Skin of body (tissue), 2 donors: ENCODE measurements around the gene IGF2BP3. TPM values are rescaled to one million over a fixed set of nuclear protein-coding genes. Genes with fewer than 3 reads are reported as not detected.
A peak's percentile ranks its signal among the peaks of the same experiment; 100 is the strongest.
"Not testable (repeated sequence)": the region's sequence is repeated elsewhere in the genome, so short reads cannot be mapped to it uniquely, and the experiment has no call there.

ENCODE experiments used
- DNase-seq: peaks from one replicate; lab custom pipeline; 2025; lab: John Stamatoyannopoulos, UW
- total RNA-seq: library from RNA; depleted of rRNA; stranded (reverse); fragments of >200 nt; gene quantifications from one replicate; pipeline ENCODE4 v1.2.3, GENCODE V29; 2014

The IGF2BP3 gene
- total RNA-seq, 1 donor from 2014 or later: 44.8 TPM

DNA sequence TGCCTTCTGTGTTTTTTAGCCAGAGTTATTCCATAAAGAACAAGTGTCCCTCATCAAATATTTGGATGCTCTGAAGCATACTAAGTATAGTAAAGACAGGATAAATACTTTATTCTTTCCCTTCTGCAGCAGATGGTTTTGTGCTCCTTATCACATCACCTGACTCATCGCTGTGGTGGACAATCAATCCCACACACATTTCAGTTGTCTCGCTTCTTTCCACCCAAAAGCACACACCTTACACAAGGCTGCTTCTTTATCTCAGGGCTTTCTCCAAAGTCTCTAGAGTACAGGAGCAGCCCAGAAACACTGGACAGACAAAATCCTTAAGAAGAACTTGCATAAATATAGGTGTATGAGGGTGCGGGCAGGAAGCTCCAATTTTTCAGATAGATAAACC, 43.4 kb downstream of the IGF2BP3 start:
- no peak for DNase-seq

DNA sequence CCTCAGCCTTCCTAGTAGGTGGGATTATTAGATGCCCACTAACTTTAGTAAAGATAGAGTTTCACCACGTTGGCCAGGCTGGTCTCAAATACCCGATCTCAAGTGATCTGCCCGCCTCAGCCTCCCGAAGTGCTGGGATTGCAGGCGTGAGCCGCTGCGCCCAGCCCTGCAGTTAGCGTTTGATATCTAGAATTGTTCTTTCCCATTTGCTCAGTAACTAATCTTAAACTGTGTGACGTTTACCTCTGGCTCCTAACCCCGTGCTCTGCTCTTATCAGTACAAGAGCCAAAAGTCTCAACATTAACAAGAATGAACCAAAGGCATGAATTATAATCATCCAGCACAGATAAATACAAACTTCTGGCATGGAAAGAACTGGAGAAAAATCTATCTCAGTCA, 47.4 kb downstream of the IGF2BP3 start:
- DNase-seq: no peak

DNA sequence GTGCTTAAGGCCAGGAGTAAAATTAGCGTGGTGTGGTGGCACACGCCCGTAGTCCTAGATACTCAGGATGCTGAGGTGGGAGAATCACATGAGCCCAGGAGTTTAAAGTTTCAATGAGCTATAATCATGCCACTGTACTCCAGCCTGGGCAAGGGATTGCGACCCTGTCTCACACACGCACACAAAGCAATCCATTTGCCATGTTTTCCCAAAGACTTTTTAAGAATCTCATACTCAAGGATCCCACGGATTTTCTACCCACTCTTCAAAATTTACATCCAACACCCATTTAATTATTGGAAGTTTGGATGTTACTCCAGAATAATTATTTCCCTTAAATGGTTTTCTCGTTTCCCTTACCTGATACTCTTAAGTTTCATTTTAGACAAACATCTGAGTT, 47.9 kb downstream of the IGF2BP3 start:
- no peak for DNase-seq

- DNase-seq: no peak
Observed at GRCh38 chr7:23419845-23420244, 50.4 kb downstream of the IGF2BP3 start.

- no peak for DNase-seq
Observed at GRCh38 chr7:23419160-23419559, 51.1 kb downstream of the IGF2BP3 start.

GRCh38 chr7:23418046-23418445, 52.2 kb downstream of the IGF2BP3 start:
- DNase-seq: peak; percentile 54

GRCh38 chr7:23415198-23415597, 55.1 kb downstream of the IGF2BP3 start:
- no peak for DNase-seq

GRCh38 chr7:23410446-23411183, 59.7 kb downstream of the IGF2BP3 start:
- DNase-seq: no peak

GRCh38 chr7:23406564-23406963, 63.7 kb downstream of the IGF2BP3 start:
- DNase-seq: not testable (repeated sequence)

GRCh38 chr7:23405240-23405618, 65.1 kb downstream of the IGF2BP3 start:
- no peak for DNase-seq

- DNase-seq: no peak
Observed at GRCh38 chr7:23404546-23405239, 65.6 kb downstream of the IGF2BP3 start.

DNA sequence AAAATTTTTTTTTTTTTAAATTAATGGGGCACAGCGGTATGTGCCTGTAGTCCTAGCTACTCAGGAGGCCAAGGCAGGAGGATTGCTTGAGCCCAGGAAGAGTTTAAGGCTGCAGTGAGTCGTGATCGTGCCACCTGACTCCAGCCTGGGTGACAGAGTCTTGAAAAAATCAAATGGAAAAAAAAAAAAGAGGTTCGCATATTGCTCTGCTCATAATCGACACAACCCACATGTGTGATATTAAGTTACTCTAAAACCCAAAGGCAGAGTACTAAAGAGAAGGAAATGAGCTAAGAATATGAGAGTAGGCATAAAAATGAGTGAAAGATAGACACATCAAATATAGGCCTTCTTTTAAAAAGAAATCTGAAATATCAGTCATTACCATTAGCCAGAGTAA, 66.3 kb downstream of the IGF2BP3 start:
- DNase-seq: no peak

GRCh38 chr7:23398090-23398489, 72.2 kb downstream of the IGF2BP3 start:
- not testable (repeated sequence) for DNase-seq

DNA sequence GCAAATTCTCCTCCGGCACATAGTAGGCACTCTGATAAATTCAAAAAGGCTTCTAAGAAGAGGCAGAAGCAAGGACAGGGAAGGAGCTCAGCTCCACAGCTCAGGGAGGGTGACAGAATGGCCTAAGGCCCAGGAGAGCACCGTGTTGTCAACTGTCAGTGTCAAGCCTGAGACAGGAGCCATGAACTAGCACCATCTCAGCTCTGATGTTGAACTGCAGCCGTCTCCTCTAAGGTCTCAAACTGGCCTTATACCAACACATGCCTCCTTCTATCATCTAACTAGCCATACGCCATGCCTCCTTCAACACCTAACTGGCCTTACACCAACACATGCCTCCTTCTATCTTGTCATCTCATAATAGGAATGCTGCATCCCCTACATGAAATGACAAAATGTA, 73.0 kb downstream of the IGF2BP3 start:
- no peak for DNase-seq

GRCh38 chr7:23396222-23397015, 73.9 kb downstream of the IGF2BP3 start:
- DNase-seq: peak; percentile 25

DNA sequence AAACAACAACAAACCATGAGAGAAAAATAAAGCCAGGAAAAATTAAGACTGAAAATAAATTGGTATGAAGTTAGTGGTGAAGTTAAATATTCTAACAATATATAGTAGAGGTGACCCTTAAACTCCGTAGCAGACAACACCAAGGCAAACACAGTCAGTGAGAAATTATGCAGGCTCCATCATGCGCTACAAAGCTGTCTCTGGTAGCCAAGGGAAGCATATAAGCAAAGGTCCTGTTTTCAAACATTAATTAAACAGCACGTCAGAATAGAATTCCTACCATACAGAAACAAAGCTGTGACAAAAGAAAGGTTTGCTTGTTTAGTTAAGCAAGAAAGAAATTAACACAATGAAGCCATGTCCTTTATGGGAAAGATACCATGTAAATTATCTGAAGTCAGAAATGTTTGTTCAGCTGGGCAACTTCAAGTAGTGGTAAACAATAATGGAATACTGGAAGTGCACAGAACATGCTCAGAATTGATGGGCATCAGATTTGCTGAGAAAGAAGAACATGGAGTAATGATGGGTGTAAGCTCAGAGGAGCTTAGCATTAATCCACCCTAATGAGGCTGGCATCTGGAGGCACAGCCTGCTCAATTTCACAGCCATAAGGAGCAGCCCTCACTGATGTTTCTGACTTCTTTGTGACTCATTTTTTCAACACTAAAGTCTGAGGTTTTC, 75.7 kb downstream of the IGF2BP3 start:
- no peak for DNase-seq

DNA sequence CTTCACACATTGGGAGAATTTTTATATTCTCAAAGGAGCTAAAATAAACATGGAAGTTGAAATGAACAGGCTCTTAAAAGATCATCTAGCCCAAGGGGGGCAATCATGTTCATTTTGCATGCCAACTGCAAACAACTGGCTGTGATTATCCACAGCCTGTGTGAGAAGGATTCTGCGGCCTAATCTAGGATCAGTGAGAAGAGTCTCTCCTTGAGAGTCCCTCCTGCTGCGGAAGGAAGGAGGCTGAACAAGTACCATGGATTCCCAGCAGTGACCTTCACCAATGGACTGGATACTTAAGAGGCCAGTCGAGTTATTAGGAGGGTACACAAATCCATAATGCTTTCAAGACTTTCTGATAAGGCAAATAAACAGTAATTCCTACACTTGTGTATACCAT, 76.7 kb downstream of the IGF2BP3 start:
- DNase-seq: no peak

GRCh38 chr7:23389701-23390100, 80.6 kb downstream of the IGF2BP3 start:
- no peak for DNase-seq

GRCh38 chr7:23387583-23387982, 82.7 kb downstream of the IGF2BP3 start:
- DNase-seq: no peak

DNA sequence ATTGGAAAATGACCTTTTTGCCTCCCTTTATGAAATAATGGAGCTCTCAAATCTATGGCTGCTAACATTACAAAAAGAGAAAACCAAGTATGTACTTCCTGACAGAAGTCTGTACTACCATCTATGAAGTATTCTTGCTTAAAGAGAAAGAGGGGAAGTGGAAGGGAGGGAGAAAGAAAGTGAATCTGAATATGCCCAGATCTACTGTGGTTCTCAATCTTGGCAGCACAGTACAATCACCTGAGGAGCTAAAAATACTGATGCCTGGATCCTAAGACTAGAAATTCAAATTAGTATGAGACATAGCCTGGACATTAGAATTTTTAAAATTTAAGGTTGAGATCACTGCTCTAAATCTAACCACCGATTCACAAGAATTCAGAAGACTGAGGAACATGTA, 85.2 kb downstream of the IGF2BP3 start:
- no peak for DNase-seq

DNA sequence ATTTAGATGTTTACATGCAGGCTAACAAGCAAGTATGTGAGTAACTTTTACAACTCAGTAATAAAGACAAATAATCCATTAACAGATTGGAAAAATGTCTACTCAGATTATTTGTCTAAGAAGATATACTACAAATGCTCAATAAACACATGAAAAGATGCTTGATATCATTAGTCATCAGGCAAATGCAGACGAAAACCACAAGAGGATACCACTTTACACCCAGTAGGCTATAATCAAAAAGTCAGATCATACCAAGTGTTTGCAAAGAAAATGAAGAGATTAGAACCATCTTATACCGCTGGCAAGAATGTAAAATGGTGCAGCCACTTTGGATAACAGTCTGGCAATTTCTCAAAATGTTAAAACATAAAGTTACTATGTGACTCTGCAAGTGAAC, 87.1 kb downstream of the IGF2BP3 start:
- no peak for DNase-seq

GRCh38 chr7:23380961-23381360, 89.3 kb downstream of the IGF2BP3 start:
- no peak for DNase-seq
